Measurements from ENCODE around the gene RPUSD1.

The RPUSD1 gene

DNA sequence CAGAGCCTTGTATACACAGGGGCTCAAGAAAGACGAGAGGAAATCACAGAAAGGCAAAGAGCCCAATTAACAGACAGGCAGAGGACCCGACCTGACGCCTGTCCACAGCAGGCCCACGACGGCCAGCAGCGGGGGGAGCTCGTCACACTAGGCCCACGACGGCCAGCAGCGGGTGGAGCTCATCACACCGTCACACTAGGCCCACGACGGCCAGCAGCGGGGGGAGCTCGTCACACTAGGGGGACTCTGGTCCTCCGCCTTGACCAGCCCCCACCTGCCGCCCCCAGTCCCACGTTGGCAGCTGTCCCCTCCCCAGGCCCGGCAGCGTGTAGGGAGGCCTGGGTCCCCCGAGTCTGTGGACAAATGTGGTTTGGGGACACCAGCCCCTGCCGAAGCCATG lies 36.0 kb upstream of the RPUSD1 start:
- ATAC-seq, result no peak
- TF ChIP-seq, protein P1, sequence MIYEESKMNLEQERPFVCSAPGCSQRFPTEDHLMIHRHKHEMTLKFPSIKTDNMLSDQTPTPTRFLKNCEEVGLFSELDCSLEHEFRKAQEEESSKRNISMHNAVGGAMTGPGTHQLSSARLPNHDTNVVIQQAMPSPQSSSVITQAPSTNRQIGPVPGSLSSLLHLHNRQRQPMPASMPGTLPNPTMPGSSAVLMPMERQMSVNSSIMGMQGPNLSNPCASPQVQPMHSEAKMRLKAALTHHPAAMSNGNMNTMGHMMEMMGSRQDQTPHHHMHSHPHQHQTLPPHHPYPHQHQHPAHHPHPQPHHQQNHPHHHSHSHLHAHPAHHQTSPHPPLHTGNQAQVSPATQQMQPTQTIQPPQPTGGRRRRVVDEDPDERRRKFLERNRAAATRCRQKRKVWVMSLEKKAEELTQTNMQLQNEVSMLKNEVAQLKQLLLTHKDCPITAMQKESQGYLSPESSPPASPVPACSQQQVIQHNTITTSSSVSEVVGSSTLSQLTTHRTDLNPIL (CRISPR knock-in tag; IDR thresholded peaks at IDR 0.05; ENCODE audit: low read depth), result no peak
- no peak for TF ChIP-seq OSR1 (CRISPR knock-in tag; IDR thresholded peaks at IDR 0.05)
- TF ChIP-seq ZNF8 (CRISPR knock-in tag; IDR thresholded peaks at IDR 0.05), result no peak
- TF ChIP-seq, protein P2, sequence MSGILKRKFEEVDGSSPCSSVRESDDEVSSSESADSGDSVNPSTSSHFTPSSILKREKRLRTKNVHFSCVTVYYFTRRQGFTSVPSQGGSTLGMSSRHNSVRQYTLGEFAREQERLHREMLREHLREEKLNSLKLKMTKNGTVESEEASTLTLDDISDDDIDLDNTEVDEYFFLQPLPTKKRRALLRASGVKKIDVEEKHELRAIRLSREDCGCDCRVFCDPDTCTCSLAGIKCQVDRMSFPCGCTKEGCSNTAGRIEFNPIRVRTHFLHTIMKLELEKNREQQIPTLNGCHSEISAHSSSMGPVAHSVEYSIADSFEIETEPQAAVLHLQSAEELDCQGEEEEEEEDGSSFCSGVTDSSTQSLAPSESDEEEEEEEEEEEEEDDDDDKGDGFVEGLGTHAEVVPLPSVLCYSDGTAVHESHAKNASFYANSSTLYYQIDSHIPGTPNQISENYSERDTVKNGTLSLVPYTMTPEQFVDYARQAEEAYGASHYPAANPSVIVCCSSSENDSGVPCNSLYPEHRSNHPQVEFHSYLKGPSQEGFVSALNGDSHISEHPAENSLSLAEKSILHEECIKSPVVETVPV (CRISPR knock-in tag; IDR thresholded peaks at IDR 0.05), result no peak
- no peak for TF ChIP-seq SNAI2 (CRISPR knock-in tag; IDR thresholded peaks at IDR 0.05)
- TF ChIP-seq ZNF70 (CRISPR knock-in tag; IDR thresholded peaks at IDR 0.05), result no peak
- no peak for TF ChIP-seq ZNF565 (CRISPR knock-in tag; conservative IDR thresholded peaks at IDR 0.05; ENCODE audit: low read depth)
- no peak for TF ChIP-seq RARB (CRISPR knock-in tag; IDR thresholded peaks at IDR 0.05)
- TF ChIP-seq, protein P3, sequence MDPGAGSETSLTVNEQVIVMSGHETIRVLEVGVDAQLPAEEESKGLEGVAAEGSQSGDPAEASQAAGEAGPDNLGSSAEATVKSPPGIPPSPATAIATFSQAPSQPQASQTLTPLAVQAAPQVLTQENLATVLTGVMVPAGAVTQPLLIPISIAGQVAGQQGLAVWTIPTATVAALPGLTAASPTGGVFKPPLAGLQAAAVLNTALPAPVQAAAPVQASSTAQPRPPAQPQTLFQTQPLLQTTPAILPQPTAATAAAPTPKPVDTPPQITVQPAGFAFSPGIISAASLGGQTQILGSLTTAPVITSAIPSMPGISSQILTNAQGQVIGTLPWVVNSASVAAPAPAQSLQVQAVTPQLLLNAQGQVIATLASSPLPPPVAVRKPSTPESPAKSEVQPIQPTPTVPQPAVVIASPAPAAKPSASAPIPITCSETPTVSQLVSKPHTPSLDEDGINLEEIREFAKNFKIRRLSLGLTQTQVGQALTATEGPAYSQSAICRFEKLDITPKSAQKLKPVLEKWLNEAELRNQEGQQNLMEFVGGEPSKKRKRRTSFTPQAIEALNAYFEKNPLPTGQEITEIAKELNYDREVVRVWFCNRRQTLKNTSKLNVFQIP (CRISPR knock-in tag; IDR thresholded peaks at IDR 0.05; ENCODE audit: borderline replicate concordance, low read depth), result no peak
- no peak for TF ChIP-seq ZFP30 (CRISPR knock-in tag; IDR thresholded peaks at IDR 0.05)
- no peak for TF ChIP-seq ZC3H10 (CRISPR knock-in tag; IDR thresholded peaks at IDR 0.05)
- TF ChIP-seq TOX (CRISPR knock-in tag; IDR thresholded peaks at IDR 0.05; ENCODE audit: borderline replicate concordance), result no peak
- TF ChIP-seq, protein P4, sequence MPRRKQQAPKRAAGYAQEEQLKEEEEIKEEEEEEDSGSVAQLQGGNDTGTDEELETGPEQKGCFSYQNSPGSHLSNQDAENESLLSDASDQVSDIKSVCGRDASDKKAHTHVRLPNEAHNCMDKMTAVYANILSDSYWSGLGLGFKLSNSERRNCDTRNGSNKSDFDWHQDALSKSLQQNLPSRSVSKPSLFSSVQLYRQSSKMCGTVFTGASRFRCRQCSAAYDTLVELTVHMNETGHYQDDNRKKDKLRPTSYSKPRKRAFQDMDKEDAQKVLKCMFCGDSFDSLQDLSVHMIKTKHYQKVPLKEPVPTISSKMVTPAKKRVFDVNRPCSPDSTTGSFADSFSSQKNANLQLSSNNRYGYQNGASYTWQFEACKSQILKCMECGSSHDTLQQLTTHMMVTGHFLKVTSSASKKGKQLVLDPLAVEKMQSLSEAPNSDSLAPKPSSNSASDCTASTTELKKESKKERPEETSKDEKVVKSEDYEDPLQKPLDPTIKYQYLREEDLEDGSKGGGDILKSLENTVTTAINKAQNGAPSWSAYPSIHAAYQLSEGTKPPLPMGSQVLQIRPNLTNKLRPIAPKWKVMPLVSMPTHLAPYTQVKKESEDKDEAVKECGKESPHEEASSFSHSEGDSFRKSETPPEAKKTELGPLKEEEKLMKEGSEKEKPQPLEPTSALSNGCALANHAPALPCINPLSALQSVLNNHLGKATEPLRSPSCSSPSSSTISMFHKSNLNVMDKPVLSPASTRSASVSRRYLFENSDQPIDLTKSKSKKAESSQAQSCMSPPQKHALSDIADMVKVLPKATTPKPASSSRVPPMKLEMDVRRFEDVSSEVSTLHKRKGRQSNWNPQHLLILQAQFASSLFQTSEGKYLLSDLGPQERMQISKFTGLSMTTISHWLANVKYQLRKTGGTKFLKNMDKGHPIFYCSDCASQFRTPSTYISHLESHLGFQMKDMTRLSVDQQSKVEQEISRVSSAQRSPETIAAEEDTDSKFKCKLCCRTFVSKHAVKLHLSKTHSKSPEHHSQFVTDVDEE (CRISPR knock-in tag; IDR thresholded peaks at IDR 0.05), result no peak
- TF ChIP-seq ISL1 (CRISPR knock-in tag; IDR thresholded peaks at IDR 0.05), result no peak
- TF ChIP-seq PPARA (CRISPR knock-in tag; IDR thresholded peaks at IDR 0.05; ENCODE audit: borderline replicate concordance), result no peak

DNA sequence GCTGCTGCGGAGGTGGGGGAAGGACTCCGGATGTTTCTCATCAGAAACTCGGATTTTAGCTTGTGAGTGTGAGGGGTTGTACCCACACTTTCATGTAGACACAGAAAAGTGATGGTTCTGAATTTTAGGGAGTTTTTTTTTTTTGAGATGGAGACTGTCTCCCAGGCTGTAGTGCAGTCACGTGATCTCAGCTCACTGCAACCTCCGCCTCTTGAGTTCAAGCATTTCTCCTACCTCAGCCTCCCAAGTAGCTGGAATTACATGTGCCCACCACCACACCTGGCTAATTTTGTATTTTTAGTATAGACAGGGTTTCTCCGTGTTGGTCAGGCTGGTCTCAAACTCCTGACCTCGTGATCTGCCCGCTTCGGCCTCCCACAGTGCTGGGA lies 34.7 kb upstream of the RPUSD1 start:
- no peak for TF ChIP-seq GLIS3 (CRISPR knock-in tag; IDR thresholded peaks at IDR 0.05)
- TF ChIP-seq ZNF565 (CRISPR knock-in tag; conservative IDR thresholded peaks at IDR 0.05; ENCODE audit: low read depth), result no peak
- TF ChIP-seq RARB (CRISPR knock-in tag; IDR thresholded peaks at IDR 0.05), result no peak
- TF ChIP-seq ZFP30 (CRISPR knock-in tag; IDR thresholded peaks at IDR 0.05), result no peak
- no peak for TF ChIP-seq CSDC2 (CRISPR knock-in tag; IDR thresholded peaks at IDR 0.05)
- no peak for TF ChIP-seq ZFP3 (CRISPR knock-in tag; IDR thresholded peaks at IDR 0.05)
- TF ChIP-seq, protein P4 (CRISPR knock-in tag; IDR thresholded peaks at IDR 0.05), result no peak
- TF ChIP-seq, protein P5, sequence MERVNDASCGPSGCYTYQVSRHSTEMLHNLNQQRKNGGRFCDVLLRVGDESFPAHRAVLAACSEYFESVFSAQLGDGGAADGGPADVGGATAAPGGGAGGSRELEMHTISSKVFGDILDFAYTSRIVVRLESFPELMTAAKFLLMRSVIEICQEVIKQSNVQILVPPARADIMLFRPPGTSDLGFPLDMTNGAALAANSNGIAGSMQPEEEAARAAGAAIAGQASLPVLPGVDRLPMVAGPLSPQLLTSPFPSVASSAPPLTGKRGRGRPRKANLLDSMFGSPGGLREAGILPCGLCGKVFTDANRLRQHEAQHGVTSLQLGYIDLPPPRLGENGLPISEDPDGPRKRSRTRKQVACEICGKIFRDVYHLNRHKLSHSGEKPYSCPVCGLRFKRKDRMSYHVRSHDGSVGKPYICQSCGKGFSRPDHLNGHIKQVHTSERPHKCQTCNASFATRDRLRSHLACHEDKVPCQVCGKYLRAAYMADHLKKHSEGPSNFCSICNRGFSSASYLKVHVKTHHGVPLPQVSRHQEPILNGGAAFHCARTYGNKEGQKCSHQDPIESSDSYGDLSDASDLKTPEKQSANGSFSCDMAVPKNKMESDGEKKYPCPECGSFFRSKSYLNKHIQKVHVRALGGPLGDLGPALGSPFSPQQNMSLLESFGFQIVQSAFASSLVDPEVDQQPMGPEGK (CRISPR knock-in tag; IDR thresholded peaks at IDR 0.05; ENCODE audit: borderline replicate concordance), result no peak
- TF ChIP-seq TOX (CRISPR knock-in tag; IDR thresholded peaks at IDR 0.05; ENCODE audit: borderline replicate concordance), result no peak
- no peak for TF ChIP-seq ZNF8 (CRISPR knock-in tag; IDR thresholded peaks at IDR 0.05)
- TF ChIP-seq SNAI2 (CRISPR knock-in tag; IDR thresholded peaks at IDR 0.05), result no peak
- TF ChIP-seq, protein P2 (CRISPR knock-in tag; IDR thresholded peaks at IDR 0.05), result no peak
- TF ChIP-seq, protein P3 (CRISPR knock-in tag; IDR thresholded peaks at IDR 0.05; ENCODE audit: borderline replicate concordance, low read depth), result no peak
- no peak for TF ChIP-seq ISL1 (CRISPR knock-in tag; IDR thresholded peaks at IDR 0.05)
- ATAC-seq, result no peak

Data from SK-N-SH treated with all-trans-retinoic acid at 6 μM for 48 hours (cell line).